Keratinocyte (primary cell): ENCODE data around the gene EGFR.

Source experiments
- EZH2 ChIP-seq: IDR thresholded peaks from one replicate; pipeline ENCODE4 v1.6.1; 2012; ENCODE audit warnings: inconsistent platforms, mild to moderate bottlenecking, low read length, moderate library complexity
- TF ChIP-seq, protein P1 (sequence below), 3 experiments: IDR thresholded peaks in 1 of 3; conservative IDR thresholded peaks in 1 of 3; optimal IDR thresholded peaks in 1 of 3; 2 replicates in 2 of 3; 3 replicates in 1 of 3; pipeline versions ENCODE3 to v1.5.1; 2011; ENCODE audit warnings: low read length in 3 of 3, mild to moderate bottlenecking in 3 of 3, moderate library complexity in 2 of 3, control low read depth in 1 of 3, inconsistent platforms in 1 of 3; ENCODE audit not compliant: insufficient read depth in 2 of 3; ENCODE audit errors: extremely low read depth in 1 of 3

DNA sequence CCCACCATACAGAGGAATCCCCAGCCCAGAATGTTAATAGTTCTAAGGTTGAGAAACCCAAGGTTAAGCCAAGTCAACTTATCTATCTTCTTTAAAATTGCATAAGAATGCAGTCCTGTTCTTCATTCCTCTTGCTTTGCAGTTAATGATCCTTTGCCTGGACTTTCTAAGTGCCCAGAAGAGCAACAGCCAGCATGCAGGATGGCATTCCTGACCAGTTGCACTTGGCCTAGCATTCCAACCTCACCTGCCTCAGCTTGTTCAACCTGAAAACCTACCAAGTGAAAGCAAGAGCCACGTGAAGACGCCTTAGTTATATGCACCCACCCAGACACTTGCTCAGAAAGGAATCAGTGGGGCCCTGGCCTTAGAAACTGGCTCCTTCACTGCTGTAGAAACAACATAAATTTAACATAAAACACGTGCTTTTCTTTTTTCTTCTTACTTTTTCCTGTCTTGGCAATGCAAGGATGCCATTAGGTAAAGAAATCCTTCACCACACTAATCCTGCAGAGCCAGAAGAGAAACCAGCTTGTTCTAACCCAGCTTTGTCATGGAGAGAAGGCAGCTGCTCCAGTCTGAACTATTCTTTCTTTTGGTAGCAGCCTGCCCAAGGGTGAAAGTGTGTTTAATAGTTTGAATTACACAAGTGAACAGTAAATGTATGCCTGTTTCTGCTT, 25.0 kb downstream of the EGFR start:
- TF ChIP-seq, protein P1, sequence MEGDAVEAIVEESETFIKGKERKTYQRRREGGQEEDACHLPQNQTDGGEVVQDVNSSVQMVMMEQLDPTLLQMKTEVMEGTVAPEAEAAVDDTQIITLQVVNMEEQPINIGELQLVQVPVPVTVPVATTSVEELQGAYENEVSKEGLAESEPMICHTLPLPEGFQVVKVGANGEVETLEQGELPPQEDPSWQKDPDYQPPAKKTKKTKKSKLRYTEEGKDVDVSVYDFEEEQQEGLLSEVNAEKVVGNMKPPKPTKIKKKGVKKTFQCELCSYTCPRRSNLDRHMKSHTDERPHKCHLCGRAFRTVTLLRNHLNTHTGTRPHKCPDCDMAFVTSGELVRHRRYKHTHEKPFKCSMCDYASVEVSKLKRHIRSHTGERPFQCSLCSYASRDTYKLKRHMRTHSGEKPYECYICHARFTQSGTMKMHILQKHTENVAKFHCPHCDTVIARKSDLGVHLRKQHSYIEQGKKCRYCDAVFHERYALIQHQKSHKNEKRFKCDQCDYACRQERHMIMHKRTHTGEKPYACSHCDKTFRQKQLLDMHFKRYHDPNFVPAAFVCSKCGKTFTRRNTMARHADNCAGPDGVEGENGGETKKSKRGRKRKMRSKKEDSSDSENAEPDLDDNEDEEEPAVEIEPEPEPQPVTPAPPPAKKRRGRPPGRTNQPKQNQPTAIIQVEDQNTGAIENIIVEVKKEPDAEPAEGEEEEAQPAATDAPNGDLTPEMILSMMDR (optimal IDR thresholded peaks at IDR 0.05 in 1 of 3, IDR thresholded peaks at IDR 0.05 in 1 of 3, conservative IDR thresholded peaks at IDR 0.05 in 1 of 3; ENCODE audit: extremely low read depth in 1 of 3, insufficient read depth in 2 of 3, low read length in 3 of 3), result no peak
- no peak for TF ChIP-seq EZH2
